Measurements from ENCODE around the gene CREB3L4. TPM values are rescaled to one million over a fixed set of nuclear protein-coding genes. Genes with fewer than 3 reads are reported as not detected.
A peak's percentile ranks its signal among the peaks of the same experiment; 100 is the strongest.
"Not testable (repeated sequence)": the region's sequence is repeated elsewhere in the genome, so short reads cannot be mapped to it uniquely, and the experiment has no call there.

The CREB3L4 gene
- polyA plus RNA-seq, 1 donor from 2014 or later, result 6.5 TPM

- no peaks in the 10 kb centered on the region for H3K9me3 Mint-ChIP-seq
- peak overlapping the region in 1 of 3 donors; percentile 39 for H3K27ac Mint-ChIP-seq
- peak overlapping the region in 1 of 4 donors; percentile 83 for H3K4me3 Mint-ChIP-seq
- peaks cover 14 to 20% (median 15%) of the 10 kb centered on the region in 3 donors for H3K4me1 Mint-ChIP-seq
- peaks cover 9% of the 10 kb centered on the region for H3K36me3 Mint-ChIP-seq
- H3K27me3 Mint-ChIP-seq, result no peaks in the 10 kb centered on the region
These were observed 27.9 kb downstream of the CREB3L4 start for GRCh38 chr1:153995640-153996039.

GRCh38 chr1:153996882-153997281 lies 29.2 kb downstream of the CREB3L4 start:
- not testable (repeated sequence) for H3K9me3 Mint-ChIP-seq, H3K27me3 Mint-ChIP-seq, H3K36me3 Mint-ChIP-seq, H3K27ac Mint-ChIP-seq, H3K4me3 Mint-ChIP-seq
- peaks cover 8 to 11% (median 9%) of the 10 kb centered on the region in 3 donors for H3K4me1 Mint-ChIP-seq

GRCh38 chr1:154000420-154000819 lies 32.7 kb downstream of the CREB3L4 start:
- no peaks in the 10 kb centered on the region for H3K9me3 Mint-ChIP-seq
- H3K4me3 Mint-ChIP-seq, result no peak overlapping the region
- H3K27me3 Mint-ChIP-seq, result no peaks in the 10 kb centered on the region
- peaks cover 2% of the 10 kb centered on the region for H3K36me3 Mint-ChIP-seq
- peaks cover 0 to 3% (median under 1%) of the 10 kb centered on the region in 3 donors for H3K4me1 Mint-ChIP-seq
- no peak overlapping the region for H3K27ac Mint-ChIP-seq

- Mint-ChIP-seq H3K4me3 (no peak overlapping the region), H3K4me1 (no peaks in the 10 kb centered on the region), H3K36me3 (no peaks in the 10 kb centered on the region), H3K9me3 (no peaks in the 10 kb centered on the region), H3K27me3 (no peaks in the 10 kb centered on the region), H3K27ac (no peak overlapping the region)
These were observed 38.4 kb downstream of the CREB3L4 start for GRCh38 chr1:154006136-154006535.

GRCh38 chr1:154012129-154012528 lies 44.4 kb downstream of the CREB3L4 start:
- Mint-ChIP-seq H3K4me3 (no peak overlapping the region), H3K9me3 (no peaks in the 10 kb centered on the region), H3K36me3 (peaks cover 3% of the 10 kb centered on the region), H3K27ac (no peak overlapping the region), H3K4me1 (no peaks in the 10 kb centered on the region), H3K27me3 (no peaks in the 10 kb centered on the region)

- not testable (repeated sequence) for H3K36me3 Mint-ChIP-seq, H3K27ac Mint-ChIP-seq, H3K4me1 Mint-ChIP-seq, H3K9me3 Mint-ChIP-seq, H3K27me3 Mint-ChIP-seq, H3K4me3 Mint-ChIP-seq
These were observed 44.8 kb downstream of the CREB3L4 start for GRCh38 chr1:154012543-154012942.

- H3K27me3 Mint-ChIP-seq, result no peaks in the 10 kb centered on the region
- peaks cover 3% of the 10 kb centered on the region for H3K36me3 Mint-ChIP-seq
- peak overlapping the region in 1 of 4 donors; percentile 13 for H3K4me3 Mint-ChIP-seq
- H3K27ac Mint-ChIP-seq, result no peak overlapping the region
- no peaks in the 10 kb centered on the region for H3K9me3 Mint-ChIP-seq
- no peaks in the 10 kb centered on the region for H3K4me1 Mint-ChIP-seq
These were observed 46.6 kb downstream of the CREB3L4 start for GRCh38 chr1:154014154-154014907.

- no peak overlapping the region for H3K4me3 Mint-ChIP-seq
These were observed 51.6 kb downstream of the CREB3L4 start for GRCh38 chr1:154019269-154019668.

GRCh38 chr1:154019940-154020339 lies 52.2 kb downstream of the CREB3L4 start:
- H3K36me3 Mint-ChIP-seq, result peaks cover 3% of the 10 kb centered on the region
- no peaks in the 10 kb centered on the region for H3K9me3 Mint-ChIP-seq
- H3K4me3 Mint-ChIP-seq, result no peak overlapping the region
- H3K4me1 Mint-ChIP-seq, result no peaks in the 10 kb centered on the region
- no peaks in the 10 kb centered on the region for H3K27me3 Mint-ChIP-seq
- H3K27ac Mint-ChIP-seq, result no peak overlapping the region

More at GRCh38 chr1:154019269-154019668, 51.6 kb downstream of the CREB3L4 start:
- Mint-ChIP-seq H3K27ac (no peak overlapping the region), H3K4me1 (no peaks in the 10 kb centered on the region), H3K27me3 (no peaks in the 10 kb centered on the region), H3K36me3 (peaks cover 3% of the 10 kb centered on the region), H3K9me3 (no peaks in the 10 kb centered on the region)

Other genes starting within 250 kb of the CREB3L4 start
- gene INTS3, start 239.9 kb upstream of the CREB3L4 start, polyA plus RNA-seq, result 11.8 TPM
- gene SLC27A3, start 192.5 kb upstream of the CREB3L4 start, polyA plus RNA-seq, result 12.9 TPM
- gene GATAD2B, start 44.9 kb upstream of the CREB3L4 start, polyA plus RNA-seq, result 4.6 TPM
- 36.3 TPM for gene DENND4B, start 21.2 kb upstream of the CREB3L4 start, polyA plus RNA-seq
- gene CRTC2, start 9.3 kb upstream of the CREB3L4 start, polyA plus RNA-seq, result 57.2 TPM
- 52.0 TPM for gene SLC39A1, start 4.4 kb upstream of the CREB3L4 start, polyA plus RNA-seq
- 344 TPM for gene JTB, start 9.8 kb downstream of the CREB3L4 start, polyA plus RNA-seq
- gene RAB13, start 18.4 kb downstream of the CREB3L4 start, polyA plus RNA-seq, result not detected
- gene RPS27, start 22.9 kb downstream of the CREB3L4 start, polyA plus RNA-seq, result 22,392 TPM
- gene NUP210L, start 187.2 kb downstream of the CREB3L4 start, polyA plus RNA-seq, result not detected
- gene TPM3, start 224.2 kb downstream of the CREB3L4 start, polyA plus RNA-seq, result 878 TPM
- not detected for gene CFAP141, start 238.4 kb downstream of the CREB3L4 start, polyA plus RNA-seq